OCI-LY1 (cell line): ENCODE measurements around the gene FTO.

Experiments
- H2AFZ ChIP-seq: fragments of 200-600 bp; sonication (generic), shearing (Covaris generic); 2 replicates; pipeline ENCODE4 v1.6.0; 2014; ENCODE audit warnings: antibody characterized with exemption, mild to moderate bottlenecking, low read length
- H3F3A ChIP-seq: fragments of 200-600 bp; sonication (generic), shearing (Covaris generic); 2 replicates; pipeline ENCODE4 v1.6.0; 2014; ENCODE audit warnings: mild to moderate bottlenecking, antibody characterized with exemption, low read length, moderate library complexity; ENCODE audit not compliant: insufficient read depth
- H3K27ac ChIP-seq: fragments of 200-600 bp; sonication (generic); 2 replicates; pipeline ENCODE4 v1.5.1; 2014; ENCODE audit warnings: low read length, mixed run types, mild to moderate bottlenecking, low read depth; ENCODE audit not compliant: poor library complexity, severe bottlenecking
- H3K27me3 ChIP-seq: fragments of 200-600 bp; sonication (generic); 2 replicates; pipeline ENCODE4 v1.6.0; 2014; ENCODE audit warnings: antibody characterized with exemption, mild to moderate bottlenecking, low read length, moderate library complexity; ENCODE audit not compliant: insufficient read depth
- H3K36me3 ChIP-seq: fragments of 200-600 bp; sonication (generic); 2 replicates; pipeline ENCODE4 v1.6.1; 2014; ENCODE audit warnings: mild to moderate bottlenecking, antibody characterized with exemption, low read length, moderate library complexity, mixed read lengths; ENCODE audit not compliant: insufficient read depth
- H3K4me1 ChIP-seq: fragments of 200-600 bp; sonication (generic); 2 replicates; pipeline ENCODE4 v1.5.1; 2014; ENCODE audit warnings: mild to moderate bottlenecking, low read length, moderate library complexity; ENCODE audit not compliant: insufficient read depth, severe bottlenecking
- H3K4me2 ChIP-seq: fragments of 200-600 bp; sonication (generic), shearing (Covaris generic); 2 replicates; pipeline ENCODE4 v1.6.1; 2014; ENCODE audit warnings: low read length
- H3K4me3 ChIP-seq: fragments of 200-600 bp; sonication (generic); 2 replicates; pipeline ENCODE4 v1.5.1; 2014; ENCODE audit warnings: low read length, low read depth, mild to moderate bottlenecking, mixed read lengths; ENCODE audit not compliant: poor library complexity, severe bottlenecking
- H3K79me2 ChIP-seq: fragments of 200-600 bp; shearing (Covaris generic); 2 replicates; pipeline ENCODE4 v1.6.1; 2016; ENCODE audit warnings: mixed run types, low read length, mixed read lengths; ENCODE audit not compliant: insufficient read depth
- H3K9ac ChIP-seq: fragments of 200-600 bp; sonication (generic), shearing (Covaris generic); 2 replicates; pipeline ENCODE4 v1.6.1; 2014; ENCODE audit warnings: mild to moderate bottlenecking, low read length, mixed read lengths
- H3K9me2 ChIP-seq: fragments of 200-600 bp; sonication (generic), shearing (Covaris generic); 2 replicates; pipeline ENCODE4 v1.6.1; 2014; ENCODE audit warnings: low read depth, mild to moderate bottlenecking, low read length, mixed read lengths
- H3K9me3 ChIP-seq: fragments of 200-600 bp; shearing (Covaris generic); 2 replicates; pipeline ENCODE4 v1.6.1; 2014; ENCODE audit warnings: low read length, mixed read lengths
- H4K20me1 ChIP-seq: fragments of 200-600 bp; sonication (generic), shearing (Covaris generic); 2 replicates; pipeline ENCODE4 v1.6.0; 2016; ENCODE audit warnings: mild to moderate bottlenecking, low read length; ENCODE audit not compliant: insufficient read depth
- CTCF ChIP-seq: fragments of 200-600 bp; sonication (generic), shearing (Covaris generic); IDR thresholded peaks from 2 replicates; pipeline ENCODE4 v1.5.1; 2017; ENCODE audit warnings: mild to moderate bottlenecking, antibody characterized with exemption, low read length, moderate library complexity, mixed read lengths
- EZH2 ChIP-seq: fragments of 200-600 bp; sonication (generic), shearing (Covaris generic); IDR thresholded peaks from 2 replicates; pipeline ENCODE4 v1.8.0; 2017; ENCODE audit warnings: borderline replicate concordance, mixed run types, mild to moderate bottlenecking, antibody characterized with exemption, low read length, moderate library complexity, mixed read lengths

Gene FTO

GRCh38 chr16:53741546-53741945 lies 37.6 kb downstream of the FTO start:
- no peak overlapping the region for H3K9ac ChIP-seq
- H3K36me3 ChIP-seq, result no peaks in the 10 kb centered on the region
- H4K20me1 ChIP-seq, result no peaks in the 10 kb centered on the region
- H3K4me2 ChIP-seq, result no peak overlapping the region
- no peak overlapping the region for H3K4me3 ChIP-seq
- H3K9me3 ChIP-seq, result no peaks in the 10 kb centered on the region
- peaks cover 10% of the 10 kb centered on the region for H3K4me1 ChIP-seq
- H3K79me2 ChIP-seq, result no peaks in the 10 kb centered on the region
- TF ChIP-seq CTCF, result no peak
- no peak for TF ChIP-seq EZH2
- H3K9me2 ChIP-seq, result no peaks in the 10 kb centered on the region
- H2AFZ ChIP-seq, result no peak overlapping the region
- H3K27ac ChIP-seq, result no peak overlapping the region
- H3F3A ChIP-seq, result no peaks in the 10 kb centered on the region
- no peaks in the 10 kb centered on the region for H3K27me3 ChIP-seq

GRCh38 chr16:53743149-53743566 lies 39.2 kb downstream of the FTO start:
- no peak overlapping the region for H2AFZ ChIP-seq
- no peak overlapping the region for H3K27ac ChIP-seq
- H3K9me3 ChIP-seq, result peaks cover 4% of the 10 kb centered on the region; the same call in 1 of the 2 replicates
- H3K36me3 ChIP-seq, result no peaks in the 10 kb centered on the region
- H3K79me2 ChIP-seq, result peaks cover 3% of the 10 kb centered on the region; the same call in 1 of the 2 replicates
- no peaks in the 10 kb centered on the region for H4K20me1 ChIP-seq
- H3K4me3 ChIP-seq, result no peak overlapping the region
- no peaks in the 10 kb centered on the region for H3K9me2 ChIP-seq
- TF ChIP-seq CTCF, result peak; percentile 79
- no peak for TF ChIP-seq EZH2
- H3F3A ChIP-seq, result no peaks in the 10 kb centered on the region
- H3K27me3 ChIP-seq, result no peaks in the 10 kb centered on the region
- H3K4me2 ChIP-seq, result no peak overlapping the region
- peaks cover 10% of the 10 kb centered on the region for H3K4me1 ChIP-seq
- H3K9ac ChIP-seq, result no peak overlapping the region

- peaks cover 3% of the 10 kb centered on the region; the same call in 1 of the 2 replicates for H3K79me2 ChIP-seq
- no peaks in the 10 kb centered on the region for H4K20me1 ChIP-seq
- H3K4me3 ChIP-seq, result peak overlapping the region; percentile 2
- peaks cover 10% of the 10 kb centered on the region for H3K4me1 ChIP-seq
- no peak overlapping the region for H2AFZ ChIP-seq
- H3K27ac ChIP-seq, result no peak overlapping the region
- no peaks in the 10 kb centered on the region for H3K27me3 ChIP-seq
- H3K9ac ChIP-seq, result peak overlapping the region; percentile 9; the same call in 1 of the 2 replicates
- no peaks in the 10 kb centered on the region for H3K36me3 ChIP-seq
- H3K9me2 ChIP-seq, result no peaks in the 10 kb centered on the region
- peak overlapping the region; percentile 51; the same call in 1 of the 2 replicates for H3K4me2 ChIP-seq
- no peaks in the 10 kb centered on the region for H3F3A ChIP-seq
- peaks cover 4% of the 10 kb centered on the region; the same call in 1 of the 2 replicates for H3K9me3 ChIP-seq
- TF ChIP-seq EZH2 (no peak), CTCF (no peak)
Observed at GRCh38 chr16:53744449-53744848, 40.5 kb downstream of the FTO start.
